ENCODE data around the gene FAM83F. TPM values are rescaled to one million over a fixed set of nuclear protein-coding genes. Genes with fewer than 3 reads are reported as not detected.

The FAM83F gene
- polyA plus RNA-seq, 1 donor (not counting 4 experiments of a cell fraction or from before 2014, with no cell fraction given) = 22.8 TPM

GRCh38 chr22:40029189-40029890, 34.6 kb downstream of the FAM83F start:
- no peak overlapping the region for H3K27ac ChIP-seq (ENCODE audit: control insufficient read depth, insufficient read depth, low read length)
- H2AFZ ChIP-seq (ENCODE audit: control insufficient read depth, low read length) = no peak overlapping the region
- no peak for FAIRE-seq

DNA sequence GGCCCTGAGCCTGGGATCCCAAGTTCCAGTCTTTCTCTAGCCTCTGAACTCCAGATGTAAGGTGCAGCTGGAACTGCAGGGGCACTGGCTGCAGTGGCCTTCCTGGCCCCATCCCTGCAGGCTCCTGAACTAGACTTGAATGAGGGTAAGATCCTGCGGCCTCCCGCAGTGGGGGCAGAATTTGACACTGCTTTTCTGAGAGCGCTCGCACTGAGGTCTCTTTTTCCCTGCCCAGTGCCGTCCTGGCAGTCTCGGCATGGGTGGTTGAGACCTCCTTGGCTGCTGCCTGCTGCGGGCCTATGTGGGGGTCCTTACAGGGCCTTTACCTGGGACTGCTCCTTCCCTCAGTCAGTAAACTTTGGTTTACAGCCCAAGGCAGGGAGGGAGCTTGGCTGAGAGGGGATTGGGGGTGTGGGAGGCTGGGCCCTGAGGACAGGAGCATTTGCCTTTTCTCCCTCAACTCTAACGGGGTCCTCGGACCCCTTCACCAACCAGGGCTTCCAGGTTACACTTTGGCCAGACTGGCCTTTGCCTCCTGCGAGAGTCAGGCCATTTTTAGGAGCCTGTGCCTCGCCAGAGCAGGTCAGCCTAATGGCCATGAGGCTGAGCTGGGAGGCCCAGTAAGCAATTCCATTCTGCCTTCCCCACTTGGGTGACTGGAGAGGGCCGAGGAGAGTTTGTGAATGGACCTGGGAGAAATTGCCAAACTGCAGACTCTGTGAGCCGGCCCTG, 35.4 kb downstream of the FAM83F start:
- Histone ChIP-seq H4K20me1 (ENCODE audit: control insufficient read depth, extremely low read depth, insufficient read depth, low read length) (no peaks in the 10 kb centered on the region), H3K4me3 (ENCODE audit: control insufficient read depth in 2 of 3, extremely low read depth in 1 of 3, insufficient read depth in 2 of 3, low read depth in 1 of 3, low read length in 3 of 3) (no peak overlapping the region), H3K27ac (ENCODE audit: control insufficient read depth, insufficient read depth, low read length) (no peak overlapping the region), H3K27me3 (ENCODE audit: control insufficient read depth, extremely low read depth, insufficient read depth, low read length) (no peaks in the 10 kb centered on the region), H3K9me1 (ENCODE audit: control insufficient read depth, extremely low read depth, insufficient read depth, low read length) (no peaks in the 10 kb centered on the region), H3K9me3 (ENCODE audit: control insufficient read depth, low read depth, low read length) (no peaks in the 10 kb centered on the region), H3K9ac (ENCODE audit: control insufficient read depth, extremely low read depth, insufficient read depth, low read length) (no peak overlapping the region), H3K36me3 (ENCODE audit: control insufficient read depth in 2 of 2, extremely low read depth in 1 of 2, insufficient read depth in 2 of 2, low read length in 2 of 2) (peaks cover 20 to 41% of the 10 kb centered on the region in 2 experiments), H3K79me2 (ENCODE audit: control insufficient read depth, insufficient read depth, low read length) (peaks cover 10% of the 10 kb centered on the region), H2AFZ (ENCODE audit: control insufficient read depth, low read length) (no peak overlapping the region), H3K4me1 (ENCODE audit: control insufficient read depth, extremely low read depth, insufficient read depth, low read length) (no peaks in the 10 kb centered on the region), H3K4me2 (ENCODE audit: control insufficient read depth, extremely low read depth, insufficient read depth, low read depth, low read length) (no peak overlapping the region)
- dilution Hi-C loops (cut with MboI; ENCODE audit: extremely low pct_ligation_motif_present, low sequenced_read_pairs) = no loop called here
- FAIRE-seq (no peak), DNase-seq (ENCODE audit: low read depth, low spot score) (no peak)
- no peak for TF ChIP-seq EZH2 (IDR thresholded peaks at IDR 0.05; ENCODE audit: low read length)
- TF ChIP-seq, protein P1, sequence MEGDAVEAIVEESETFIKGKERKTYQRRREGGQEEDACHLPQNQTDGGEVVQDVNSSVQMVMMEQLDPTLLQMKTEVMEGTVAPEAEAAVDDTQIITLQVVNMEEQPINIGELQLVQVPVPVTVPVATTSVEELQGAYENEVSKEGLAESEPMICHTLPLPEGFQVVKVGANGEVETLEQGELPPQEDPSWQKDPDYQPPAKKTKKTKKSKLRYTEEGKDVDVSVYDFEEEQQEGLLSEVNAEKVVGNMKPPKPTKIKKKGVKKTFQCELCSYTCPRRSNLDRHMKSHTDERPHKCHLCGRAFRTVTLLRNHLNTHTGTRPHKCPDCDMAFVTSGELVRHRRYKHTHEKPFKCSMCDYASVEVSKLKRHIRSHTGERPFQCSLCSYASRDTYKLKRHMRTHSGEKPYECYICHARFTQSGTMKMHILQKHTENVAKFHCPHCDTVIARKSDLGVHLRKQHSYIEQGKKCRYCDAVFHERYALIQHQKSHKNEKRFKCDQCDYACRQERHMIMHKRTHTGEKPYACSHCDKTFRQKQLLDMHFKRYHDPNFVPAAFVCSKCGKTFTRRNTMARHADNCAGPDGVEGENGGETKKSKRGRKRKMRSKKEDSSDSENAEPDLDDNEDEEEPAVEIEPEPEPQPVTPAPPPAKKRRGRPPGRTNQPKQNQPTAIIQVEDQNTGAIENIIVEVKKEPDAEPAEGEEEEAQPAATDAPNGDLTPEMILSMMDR (optimal IDR thresholded peaks at IDR 0.05 in 1 of 3, IDR thresholded peaks at IDR 0.05 in 1 of 3, conservative IDR thresholded peaks at IDR 0.05 in 1 of 3; ENCODE audit: extremely low read depth in 1 of 3, insufficient read depth in 2 of 3, low read length in 3 of 3) = no peak

More at GRCh38 chr22:40029189-40029890, 34.6 kb downstream of the FAM83F start:
- no peak for DNase-seq (ENCODE audit: low read depth, low spot score)
- Histone ChIP-seq H3K9me1 (ENCODE audit: control insufficient read depth, extremely low read depth, insufficient read depth, low read length) (no peaks in the 10 kb centered on the region), H3K9me3 (ENCODE audit: control insufficient read depth, low read depth, low read length) (no peaks in the 10 kb centered on the region), H3K27me3 (ENCODE audit: control insufficient read depth, extremely low read depth, insufficient read depth, low read length) (no peaks in the 10 kb centered on the region), H3K4me2 (ENCODE audit: control insufficient read depth, extremely low read depth, insufficient read depth, low read depth, low read length) (no peak overlapping the region), H4K20me1 (ENCODE audit: control insufficient read depth, extremely low read depth, insufficient read depth, low read length) (peaks cover 3% of the 10 kb centered on the region), H3K4me3 (ENCODE audit: control insufficient read depth in 2 of 3, extremely low read depth in 1 of 3, insufficient read depth in 2 of 3, low read depth in 1 of 3, low read length in 3 of 3) (no peak overlapping the region), H3K79me2 (ENCODE audit: control insufficient read depth, insufficient read depth, low read length) (peaks cover 11% of the 10 kb centered on the region), H3K9ac (ENCODE audit: control insufficient read depth, extremely low read depth, insufficient read depth, low read length) (no peak overlapping the region), H3K4me1 (ENCODE audit: control insufficient read depth, extremely low read depth, insufficient read depth, low read length) (peaks cover 4% of the 10 kb centered on the region), H3K36me3 (ENCODE audit: control insufficient read depth in 2 of 2, extremely low read depth in 1 of 2, insufficient read depth in 2 of 2, low read length in 2 of 2) (peaks cover 22 to 36% of the 10 kb centered on the region in 2 experiments)
- dilution Hi-C loops (cut with MboI; ENCODE audit: extremely low pct_ligation_motif_present, low sequenced_read_pairs) = no loop called here
- TF ChIP-seq, protein P1 (optimal IDR thresholded peaks at IDR 0.05 in 1 of 3, IDR thresholded peaks at IDR 0.05 in 1 of 3, conservative IDR thresholded peaks at IDR 0.05 in 1 of 3; ENCODE audit: extremely low read depth in 1 of 3, insufficient read depth in 2 of 3, low read length in 3 of 3) = no peak
- no peak for TF ChIP-seq EZH2 (IDR thresholded peaks at IDR 0.05; ENCODE audit: low read length)
